ENCODE results near the gene AATK.

Gene AATK

DNA sequence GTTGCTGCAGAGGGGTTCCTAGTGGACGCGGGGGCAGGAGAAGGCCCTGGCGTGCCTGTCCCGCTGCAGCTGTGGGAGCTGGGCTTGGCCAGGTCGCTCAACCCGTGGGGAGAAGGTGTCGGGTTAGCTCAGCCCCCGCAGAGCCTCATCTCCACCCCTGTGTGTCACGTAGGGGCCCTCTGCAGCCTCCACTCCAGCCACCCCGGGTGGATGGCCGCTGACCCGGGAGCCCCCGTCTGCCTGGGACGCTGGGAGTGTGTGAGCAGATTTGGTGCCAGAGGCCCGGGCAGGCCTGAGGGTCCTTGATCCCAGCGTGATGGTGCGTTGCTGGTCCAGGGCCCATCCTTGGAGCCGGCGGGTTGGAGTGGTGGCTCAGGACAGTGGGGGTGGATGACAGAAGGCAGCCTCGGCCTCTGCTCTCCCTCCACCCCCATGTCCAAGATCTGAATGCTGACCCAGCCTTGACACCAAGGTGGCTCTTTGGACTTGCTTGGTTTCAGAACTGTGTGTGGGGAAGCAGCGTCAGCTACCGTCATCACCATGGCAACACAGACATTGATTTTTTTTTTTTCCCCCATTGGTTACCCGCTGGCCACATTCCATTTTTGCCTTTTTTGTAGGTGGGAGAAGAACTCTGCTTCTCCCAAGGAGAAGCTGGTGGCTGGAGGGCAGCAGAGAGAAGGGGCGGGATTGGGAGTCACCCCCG lies 95.3 kb downstream of the AATK start:
- DNase-seq (ENCODE audit: low spot score) = no peak

DNA sequence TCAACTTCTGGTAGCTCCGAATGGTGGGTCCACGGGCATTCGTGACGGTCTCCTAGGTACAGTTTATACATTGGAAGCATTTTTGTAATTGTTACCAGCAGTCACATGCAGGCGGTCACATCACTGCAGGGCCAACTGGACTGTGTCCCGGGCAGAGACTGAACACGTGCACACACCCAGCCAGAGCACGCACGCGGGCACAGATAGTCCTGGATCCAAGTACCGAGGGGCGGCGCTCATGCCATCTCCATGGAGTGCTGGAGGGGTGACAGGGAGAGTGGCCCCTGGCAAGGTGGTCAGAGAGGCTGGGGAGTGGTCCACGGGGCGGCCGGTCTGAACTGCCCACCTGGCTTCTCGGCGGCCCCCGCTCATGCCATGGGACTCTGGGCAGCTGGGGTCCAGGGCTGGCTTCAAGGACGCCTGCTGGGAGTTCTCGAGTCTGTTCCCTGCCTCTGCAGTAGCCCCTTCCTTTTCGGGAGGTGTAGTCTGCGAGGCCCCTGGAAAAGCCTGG lies 96.8 kb downstream of the AATK start:
- DNase-seq (ENCODE audit: low spot score) = no peak

DNA sequence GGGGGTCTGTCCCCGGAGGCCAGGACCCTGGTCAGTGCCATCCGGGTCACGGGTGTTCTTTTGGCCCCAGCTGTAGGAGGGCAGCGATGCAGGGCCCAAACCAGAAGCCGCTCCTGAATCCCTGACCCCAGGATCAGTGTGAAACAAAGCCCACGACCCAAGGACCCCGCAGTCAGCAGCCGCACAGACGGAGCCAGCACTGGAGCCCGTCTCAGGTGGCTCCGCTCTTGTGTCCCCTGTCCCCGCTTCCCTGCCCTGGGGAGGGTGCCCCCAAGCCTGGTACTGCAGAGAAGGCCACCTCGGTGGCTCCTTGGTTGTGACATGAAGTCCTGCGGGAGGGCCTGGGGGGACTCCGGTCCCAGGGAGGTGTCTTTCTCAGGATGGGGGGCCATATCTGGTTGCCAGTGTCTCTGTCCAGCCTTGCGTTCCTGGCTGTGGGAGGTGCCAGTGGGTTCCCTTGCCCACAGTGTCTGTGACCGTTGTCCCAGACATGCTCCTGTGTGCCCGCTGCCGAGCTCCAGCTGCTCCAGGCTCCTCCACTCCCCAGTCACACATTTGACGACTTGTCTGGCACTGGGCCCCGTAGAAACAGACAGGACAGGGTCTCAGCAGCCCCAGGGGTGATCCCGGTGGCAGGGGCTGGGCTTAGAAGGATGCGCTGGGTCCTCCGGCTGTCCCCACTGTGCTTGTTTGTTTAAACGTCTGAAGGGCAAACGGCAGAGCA lies 97.4 kb downstream of the AATK start:
- no peak for DNase-seq (ENCODE audit: low spot score)

DNA sequence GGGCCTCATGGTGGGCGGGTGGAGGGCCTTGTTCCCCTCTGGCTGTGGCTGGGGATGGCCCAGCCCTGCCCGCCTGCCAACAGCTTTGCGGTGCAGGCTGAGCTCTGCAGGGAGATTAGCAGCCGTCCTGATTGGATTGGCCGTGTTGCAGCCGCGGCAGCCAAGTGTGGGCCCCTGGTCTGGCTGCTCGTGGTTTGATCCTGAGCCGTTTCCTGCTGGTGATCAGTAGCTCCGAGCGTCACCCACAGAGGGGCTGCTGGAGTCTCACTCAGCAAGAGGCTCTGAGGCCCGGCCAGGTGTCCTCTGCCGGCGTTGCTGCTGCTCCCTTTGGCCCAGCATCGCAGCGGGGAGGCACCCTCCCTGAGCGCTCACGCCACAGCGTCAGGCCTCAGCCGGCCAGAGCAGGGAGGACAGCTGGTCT lies 98.6 kb downstream of the AATK start:
- no peak for DNase-seq (ENCODE audit: low spot score)

Data from COLO829 (cell line).